Lower leg skin (tissue), 3 donors: ENCODE measurements around the gene CTSH.

Source experiments
- POLR2A ChIP-seq, 2 donors: fragments of 450-650 bp; IDR thresholded peaks; one replicate each; pipeline ENCODE4 v1.6.1; 2016 to 2017; ENCODE audit warnings: antibody characterized with exemption in 2 of 2, mild to moderate bottlenecking in 1 of 2, moderate library complexity in 1 of 2
- TF ChIP-seq, protein P1 (sequence below), 3 donors: fragments of 450-650 bp; IDR thresholded peaks; one replicate each; pipeline ENCODE4 v1.5.1; 2016; ENCODE audit warnings: antibody characterized with exemption in 3 of 3, mild to moderate bottlenecking in 3 of 3, moderate library complexity in 2 of 3

DNA sequence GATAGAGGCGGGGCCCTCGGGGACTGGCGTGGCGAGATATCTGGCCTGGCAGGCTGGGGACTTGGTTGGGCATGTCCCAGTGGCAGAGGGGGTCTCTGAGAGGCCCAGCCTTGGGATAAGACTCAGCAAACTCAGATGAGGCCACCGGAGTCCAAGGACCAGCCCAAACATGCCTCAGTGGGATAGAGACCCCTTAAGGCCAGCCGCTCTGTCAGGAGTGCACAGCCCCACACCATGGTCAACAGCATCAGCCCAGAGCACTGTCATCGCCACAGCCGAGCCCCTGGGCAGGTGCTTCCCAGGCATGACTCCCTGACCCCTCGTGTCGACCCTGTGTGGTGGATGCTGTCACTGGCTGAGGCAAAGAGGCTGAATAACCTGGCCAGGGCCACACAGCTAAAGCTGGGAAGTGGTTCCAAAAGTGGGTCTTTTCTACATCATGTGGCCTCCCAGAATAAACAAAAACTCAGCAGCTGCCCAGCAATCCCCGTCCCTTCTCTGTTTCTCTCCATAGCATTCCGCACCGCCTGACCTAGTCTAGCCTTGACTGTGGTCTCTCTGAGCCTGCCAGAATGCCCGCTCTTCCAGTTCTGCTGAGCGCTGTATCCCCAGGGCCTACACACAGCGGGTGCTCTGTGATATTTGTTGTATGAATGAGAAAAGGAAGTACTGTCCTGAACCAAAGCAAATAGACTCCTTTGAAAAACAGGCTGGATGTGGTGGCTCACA is 15.1 kb downstream of the CTSH start:
- TF ChIP-seq, protein P1, sequence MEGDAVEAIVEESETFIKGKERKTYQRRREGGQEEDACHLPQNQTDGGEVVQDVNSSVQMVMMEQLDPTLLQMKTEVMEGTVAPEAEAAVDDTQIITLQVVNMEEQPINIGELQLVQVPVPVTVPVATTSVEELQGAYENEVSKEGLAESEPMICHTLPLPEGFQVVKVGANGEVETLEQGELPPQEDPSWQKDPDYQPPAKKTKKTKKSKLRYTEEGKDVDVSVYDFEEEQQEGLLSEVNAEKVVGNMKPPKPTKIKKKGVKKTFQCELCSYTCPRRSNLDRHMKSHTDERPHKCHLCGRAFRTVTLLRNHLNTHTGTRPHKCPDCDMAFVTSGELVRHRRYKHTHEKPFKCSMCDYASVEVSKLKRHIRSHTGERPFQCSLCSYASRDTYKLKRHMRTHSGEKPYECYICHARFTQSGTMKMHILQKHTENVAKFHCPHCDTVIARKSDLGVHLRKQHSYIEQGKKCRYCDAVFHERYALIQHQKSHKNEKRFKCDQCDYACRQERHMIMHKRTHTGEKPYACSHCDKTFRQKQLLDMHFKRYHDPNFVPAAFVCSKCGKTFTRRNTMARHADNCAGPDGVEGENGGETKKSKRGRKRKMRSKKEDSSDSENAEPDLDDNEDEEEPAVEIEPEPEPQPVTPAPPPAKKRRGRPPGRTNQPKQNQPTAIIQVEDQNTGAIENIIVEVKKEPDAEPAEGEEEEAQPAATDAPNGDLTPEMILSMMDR (IDR thresholded peaks at IDR 0.05), result no peak
- TF ChIP-seq POLR2A (IDR thresholded peaks at IDR 0.05), result no peak
